ENCODE measurements around the gene FREM2.

Gene FREM2

GRCh38 chr13:38826182-38826813 is 139.4 kb downstream of the FREM2 start:
- Histone ChIP-seq H3K27ac (ENCODE audit: low read depth, low read length) (no peak overlapping the region), H3K4me3 (ENCODE audit: low read depth, low read length) (no peak overlapping the region), H3K36me3 (ENCODE audit: control insufficient read depth, insufficient read depth, low read length) (no peaks in the 10 kb centered on the region), H3K9me3 (ENCODE audit: control insufficient read depth, insufficient read depth, low read depth, low read length) (no peaks in the 10 kb centered on the region), H3K4me1 (ENCODE audit: control insufficient read depth, insufficient read depth, low read length) (peaks cover 7% of the 10 kb centered on the region; the same call in 1 of the 2 replicates), H3K9ac (ENCODE audit: low read length) (no peak overlapping the region), H3K27me3 (ENCODE audit: control insufficient read depth, insufficient read depth, low read length) (no peaks in the 10 kb centered on the region)

GRCh38 chr13:38830442-38831045 is 143.7 kb downstream of the FREM2 start:
- no peak overlapping the region for H3K9ac ChIP-seq (ENCODE audit: low read length)
- no peak overlapping the region for H3K4me3 ChIP-seq (ENCODE audit: low read depth, low read length)
- no peaks in the 10 kb centered on the region for H3K9me3 ChIP-seq (ENCODE audit: control insufficient read depth, insufficient read depth, low read depth, low read length)
- no peak overlapping the region for H3K27ac ChIP-seq (ENCODE audit: low read depth, low read length)
- H3K27me3 ChIP-seq (ENCODE audit: control insufficient read depth, insufficient read depth, low read length): no peaks in the 10 kb centered on the region
- no peaks in the 10 kb centered on the region for H3K36me3 ChIP-seq (ENCODE audit: control insufficient read depth, insufficient read depth, low read length)
- 0 out of 2 replicates have a peak, but pooled peaks cover 2% of the 10 kb centered on the region for H3K4me1 ChIP-seq (ENCODE audit: control insufficient read depth, insufficient read depth, low read length)

- no peak overlapping the region for H3K4me3 ChIP-seq (ENCODE audit: low read depth, low read length)
- H3K4me1 ChIP-seq (ENCODE audit: control insufficient read depth, insufficient read depth, low read length): no peaks in the 10 kb centered on the region
- no peak overlapping the region for H3K9ac ChIP-seq (ENCODE audit: low read length)
- no peaks in the 10 kb centered on the region for H3K9me3 ChIP-seq (ENCODE audit: control insufficient read depth, insufficient read depth, low read depth, low read length)
- 0 out of 2 replicates have a peak, but pooled peaks cover 2% of the 10 kb centered on the region for H3K36me3 ChIP-seq (ENCODE audit: control insufficient read depth, insufficient read depth, low read length)
- H3K27ac ChIP-seq (ENCODE audit: low read depth, low read length): no peak overlapping the region
- no peaks in the 10 kb centered on the region for H3K27me3 ChIP-seq (ENCODE audit: control insufficient read depth, insufficient read depth, low read length)
Observed at GRCh38 chr13:38844581-38844980, 157.7 kb downstream of the FREM2 start.

- no peaks in the 10 kb centered on the region for H3K4me1 ChIP-seq (ENCODE audit: control insufficient read depth, insufficient read depth, low read length)
- H3K4me3 ChIP-seq (ENCODE audit: low read depth, low read length): no peak overlapping the region
- H3K27ac ChIP-seq (ENCODE audit: low read depth, low read length): no peak overlapping the region
- no peaks in the 10 kb centered on the region for H3K27me3 ChIP-seq (ENCODE audit: control insufficient read depth, insufficient read depth, low read length)
- no peaks in the 10 kb centered on the region for H3K9me3 ChIP-seq (ENCODE audit: control insufficient read depth, insufficient read depth, low read depth, low read length)
- no peak overlapping the region for H3K9ac ChIP-seq (ENCODE audit: low read length)
- H3K36me3 ChIP-seq (ENCODE audit: control insufficient read depth, insufficient read depth, low read length): peaks cover 12% of the 10 kb centered on the region; the same call in 1 of the 2 replicates
Observed at GRCh38 chr13:38848360-38848759, 161.5 kb downstream of the FREM2 start.

- H3K4me1 ChIP-seq (ENCODE audit: control insufficient read depth, insufficient read depth, low read length): no peaks in the 10 kb centered on the region
- H3K9me3 ChIP-seq (ENCODE audit: control insufficient read depth, insufficient read depth, low read depth, low read length): no peaks in the 10 kb centered on the region
- no peak overlapping the region for H3K9ac ChIP-seq (ENCODE audit: low read length)
- H3K4me3 ChIP-seq (ENCODE audit: low read depth, low read length): no peak overlapping the region
- peaks cover 12% of the 10 kb centered on the region; the same call in 1 of the 2 replicates for H3K36me3 ChIP-seq (ENCODE audit: control insufficient read depth, insufficient read depth, low read length)
- H3K27me3 ChIP-seq (ENCODE audit: control insufficient read depth, insufficient read depth, low read length): no peaks in the 10 kb centered on the region
- no peak overlapping the region for H3K27ac ChIP-seq (ENCODE audit: low read depth, low read length)
Observed at GRCh38 chr13:38849315-38849714, 162.4 kb downstream of the FREM2 start.

GRCh38 chr13:38850868-38851626 is 164.2 kb downstream of the FREM2 start:
- Histone ChIP-seq H3K4me1 (ENCODE audit: control insufficient read depth, insufficient read depth, low read length) (no peaks in the 10 kb centered on the region; the same call in 1 of the 2 replicates), H3K9me3 (ENCODE audit: control insufficient read depth, insufficient read depth, low read depth, low read length) (no peaks in the 10 kb centered on the region), H3K4me3 (ENCODE audit: low read depth, low read length) (no peak overlapping the region), H3K27ac (ENCODE audit: low read depth, low read length) (no peak overlapping the region), H3K27me3 (ENCODE audit: control insufficient read depth, insufficient read depth, low read length) (no peaks in the 10 kb centered on the region), H3K36me3 (ENCODE audit: control insufficient read depth, insufficient read depth, low read length) (peaks cover 12% of the 10 kb centered on the region; the same call in 1 of the 2 replicates), H3K9ac (ENCODE audit: low read length) (no peak overlapping the region)

GRCh38 chr13:38854226-38854625 is 167.3 kb downstream of the FREM2 start:
- peaks cover 5% of the 10 kb centered on the region; the same call in 1 of the 2 replicates for H3K4me1 ChIP-seq (ENCODE audit: control insufficient read depth, insufficient read depth, low read length)
- H3K36me3 ChIP-seq (ENCODE audit: control insufficient read depth, insufficient read depth, low read length): peaks cover 13% of the 10 kb centered on the region; the same call in 1 of the 2 replicates
- H3K27me3 ChIP-seq (ENCODE audit: control insufficient read depth, insufficient read depth, low read length): no peaks in the 10 kb centered on the region
- no peak overlapping the region for H3K4me3 ChIP-seq (ENCODE audit: low read depth, low read length)
- no peaks in the 10 kb centered on the region for H3K9me3 ChIP-seq (ENCODE audit: control insufficient read depth, insufficient read depth, low read depth, low read length)
- no peak overlapping the region for H3K27ac ChIP-seq (ENCODE audit: low read depth, low read length)
- H3K9ac ChIP-seq (ENCODE audit: low read length): no peak overlapping the region

GRCh38 chr13:38856065-38856464 is 169.2 kb downstream of the FREM2 start:
- Histone ChIP-seq H3K27me3 (ENCODE audit: control insufficient read depth, insufficient read depth, low read length) (no peaks in the 10 kb centered on the region), H3K9ac (ENCODE audit: low read length) (no peak overlapping the region), H3K9me3 (ENCODE audit: control insufficient read depth, insufficient read depth, low read depth, low read length) (no peaks in the 10 kb centered on the region), H3K4me3 (ENCODE audit: low read depth, low read length) (no peak overlapping the region), H3K27ac (ENCODE audit: low read depth, low read length) (no peak overlapping the region), H3K36me3 (ENCODE audit: control insufficient read depth, insufficient read depth, low read length) (peaks cover 13% of the 10 kb centered on the region), H3K4me1 (ENCODE audit: control insufficient read depth, insufficient read depth, low read length) (peaks cover 5% of the 10 kb centered on the region; the same call in 1 of the 2 replicates)

GRCh38 chr13:38862443-38862842 is 175.6 kb downstream of the FREM2 start:
- Histone ChIP-seq H3K36me3 (ENCODE audit: control insufficient read depth, insufficient read depth, low read length) (peaks cover 11% of the 10 kb centered on the region), H3K4me3 (ENCODE audit: low read depth, low read length) (no peak overlapping the region)

GRCh38 chr13:38863536-38863935 is 176.7 kb downstream of the FREM2 start:
- H3K36me3 ChIP-seq (ENCODE audit: control insufficient read depth, insufficient read depth, low read length): peaks cover 11% of the 10 kb centered on the region
- H3K9ac ChIP-seq (ENCODE audit: low read length): no peak overlapping the region
- H3K27me3 ChIP-seq (ENCODE audit: control insufficient read depth, insufficient read depth, low read length): no peaks in the 10 kb centered on the region
- H3K27ac ChIP-seq (ENCODE audit: low read depth, low read length): no peak overlapping the region
- H3K4me3 ChIP-seq (ENCODE audit: low read depth, low read length): no peak overlapping the region
- H3K9me3 ChIP-seq (ENCODE audit: control insufficient read depth, insufficient read depth, low read depth, low read length): no peaks in the 10 kb centered on the region
- no peaks in the 10 kb centered on the region for H3K4me1 ChIP-seq (ENCODE audit: control insufficient read depth, insufficient read depth, low read length)

More at GRCh38 chr13:38862443-38862842, 175.6 kb downstream of the FREM2 start:
- Histone ChIP-seq H3K27me3 (ENCODE audit: control insufficient read depth, insufficient read depth, low read length) (no peaks in the 10 kb centered on the region), H3K9me3 (ENCODE audit: control insufficient read depth, insufficient read depth, low read depth, low read length) (no peaks in the 10 kb centered on the region), H3K27ac (ENCODE audit: low read depth, low read length) (no peak overlapping the region), H3K9ac (ENCODE audit: low read length) (no peak overlapping the region), H3K4me1 (ENCODE audit: control insufficient read depth, insufficient read depth, low read length) (peaks cover 2% of the 10 kb centered on the region; the same call in 1 of the 2 replicates)

GRCh38 chr13:38866649-38867048 is 179.8 kb downstream of the FREM2 start:
- Histone ChIP-seq H3K9ac (ENCODE audit: low read length) (no peak overlapping the region), H3K4me3 (ENCODE audit: low read depth, low read length) (no peak overlapping the region), H3K4me1 (ENCODE audit: control insufficient read depth, insufficient read depth, low read length) (no peaks in the 10 kb centered on the region), H3K27ac (ENCODE audit: low read depth, low read length) (no peak overlapping the region), H3K36me3 (ENCODE audit: control insufficient read depth, insufficient read depth, low read length) (peaks cover 3% of the 10 kb centered on the region; the same call in 1 of the 2 replicates), H3K9me3 (ENCODE audit: control insufficient read depth, insufficient read depth, low read depth, low read length) (no peaks in the 10 kb centered on the region), H3K27me3 (ENCODE audit: control insufficient read depth, insufficient read depth, low read length) (no peaks in the 10 kb centered on the region)

Data from HUES6 (cell line).